HepG2 (cell line): ENCODE measurements around the gene ZFP36L2. TPM values are rescaled to one million over a fixed set of nuclear protein-coding genes. Genes with fewer than 3 reads are reported as not detected.

Experiments
- ARID4A ChIP-seq: sonication (generic); formaldehyde crosslinking; IDR thresholded peaks from 2 replicates; pipeline ENCODE4 v1.5.0; 2020; ENCODE audit warnings: mild to moderate bottlenecking, missing genetic modification reagents, borderline replicate concordance
- ATRX ChIP-seq: sonication (generic); formaldehyde crosslinking; IDR thresholded peaks from 2 replicates; pipeline ENCODE4 v1.4.0; 2020; ENCODE audit warnings: missing genetic modification reagents, borderline replicate concordance
- EP300 ChIP-seq, 3 experiments: sonication (generic) in 1 of 3; formaldehyde crosslinking in 1 of 3; IDR thresholded peaks; 2 replicates each; pipeline versions ENCODE4 v1.5.1 to v1.6.1; 2011 to 2020; ENCODE audit warnings: low read depth in 2 of 3, low read length in 2 of 3, borderline replicate concordance in 1 of 3, improper control_type of control experiment in 1 of 3, mild to moderate bottlenecking in 1 of 3, missing genetic modification reagents in 1 of 3, moderate library complexity in 1 of 3
- FOXA3 ChIP-seq: IDR thresholded peaks from 2 replicates; pipeline ENCODE4 v1.6.1; 2016; ENCODE audit warnings: missing genetic modification reagents, missing compliant biosample characterization
- GATA4 ChIP-seq: sonication (generic); IDR thresholded peaks from 2 replicates; pipeline ENCODE4 v1.6.1; 2016; ENCODE audit warnings: antibody characterized with exemption, low read depth, borderline replicate concordance
- HNRNPH1 ChIP-seq: fragments of 200-400 bp; formaldehyde crosslinking; optimal IDR thresholded peaks from 2 replicates; pipeline ENCODE3; 2017; ENCODE audit warnings: mild to moderate bottlenecking, low read depth, low read length
- NCOA1 ChIP-seq: sonication (generic); formaldehyde crosslinking; IDR thresholded peaks from 2 replicates; pipeline ENCODE4 v1.9.0; 2021; ENCODE audit warnings: missing genetic modification reagents
- NFYB ChIP-seq: sonication (generic); formaldehyde crosslinking; IDR thresholded peaks from 2 replicates; pipeline ENCODE4 v1.4.0; 2020; ENCODE audit warnings: missing genetic modification reagents
- NR2F1 ChIP-seq, 2 experiments: fragments of 450-650 bp in 1 of 2; formaldehyde crosslinking in 1 of 2; IDR thresholded peaks; 2 replicates each; pipeline versions ENCODE4 v1.5.0 to v1.6.1; 2016 to 2020; ENCODE audit warnings: mild to moderate bottlenecking in 1 of 2, missing compliant biosample characterization in 1 of 2, missing genetic modification reagents in 1 of 2, moderate library complexity in 1 of 2
- RFXANK ChIP-seq: IDR thresholded peaks from 2 replicates; pipeline ENCODE4 v1.6.1; 2016
- TBX3 ChIP-seq: fragments of 450-650 bp; IDR thresholded peaks from 2 replicates; pipeline ENCODE4 v1.6.1; 2017; ENCODE audit warnings: antibody characterized with exemption, mild to moderate bottlenecking, inconsistent platforms, borderline replicate concordance
- ZFP36 ChIP-seq: fragments of 150-350 bp; IDR thresholded peaks from 2 replicates; pipeline ENCODE4 v1.6.1; 2018; ENCODE audit warnings: borderline replicate concordance, low read length, low read depth; ENCODE audit not compliant: partially characterized antibody
- ZKSCAN1 ChIP-seq: fragments of 150-350 bp; IDR thresholded peaks from 2 replicates; pipeline ENCODE4 v1.6.1; 2014; ENCODE audit warnings: low read length
- ZMAT5 ChIP-seq: sonication (generic); formaldehyde crosslinking; IDR thresholded peaks from 2 replicates; pipeline ENCODE4 v1.5.0; 2020; ENCODE audit warnings: mild to moderate bottlenecking, low read depth, missing genetic modification reagents, borderline replicate concordance
- ZNF263 ChIP-seq: sonication (generic); formaldehyde crosslinking; IDR thresholded peaks from 2 replicates; pipeline ENCODE4 v1.4.0; 2020; ENCODE audit warnings: missing genetic modification reagents
- ZNF546 ChIP-seq: sonication (generic); formaldehyde crosslinking; conservative IDR thresholded peaks from 2 replicates; pipeline ENCODE4 v1.8.1; 2023; ENCODE audit warnings: mild to moderate bottlenecking, missing genetic modification reagents
- ZNF564 ChIP-seq: sonication (generic); formaldehyde crosslinking; IDR thresholded peaks from 2 replicates; pipeline ENCODE4 v1.8.1; 2023; ENCODE audit warnings: mild to moderate bottlenecking, missing genetic modification reagents
- ZNF883 ChIP-seq: sonication (generic); formaldehyde crosslinking; IDR thresholded peaks from 2 replicates; pipeline ENCODE4 v1.5.1; 2020; ENCODE audit warnings: mild to moderate bottlenecking, missing genetic modification reagents; ENCODE audit errors: not compliant biosample characterization
- ZXDC ChIP-seq: sonication (generic); formaldehyde crosslinking; IDR thresholded peaks from 2 replicates; pipeline ENCODE4 v1.5.0; 2020; ENCODE audit warnings: mild to moderate bottlenecking, missing genetic modification reagents
- polyA plus RNA-seq, 8 experiments: library from polyadenylated mRNA; depleted of rRNA in 3 of 8; stranded (reverse) in 7 of 8; unstranded in 1 of 8; fragments of >200 nt; fragmentation: Illumina TruSeq in 4 of 8; extraction: Trizol in 4 of 8; gene quantifications; 2 replicates each; pipeline versions ENCODE4 v1.2.1 to v1.2.3, GENCODE V29; 2011 to 2016; ENCODE audit warnings: low read depth in 4 of 8, missing spikeins in 1 of 8, mixed read lengths in 1 of 8; ENCODE audit not compliant: insufficient read depth in 1 of 8
- total RNA-seq, 5 experiments: library from RNA; depleted of rRNA; stranded (reverse); fragments of >200 nt; fragmentation: Illumina TruSeq; extraction: Trizol; gene quantifications; 2 replicates each; pipeline ENCODE4 v1.2.3, GENCODE V29; 2016; ENCODE audit warnings: low read depth in 1 of 5

Gene ZFP36L2
- total and polyA plus RNA-seq, 2 of the 13 experiments (the other 11 are each of a cell fraction or from before 2014, with no cell fraction given): 11.2 to 21.8 TPM

GRCh38 chr2:43219383-43220228, 6.8 kb downstream of the ZFP36L2 start (continued):
- TF ChIP-seq ZNF564 (CRISPR knock-in tag) (no peak), ARID4A (peak; percentile 79), ZNF263 (peak; percentile 83), GATA4 (0 out of 2 replicates have a peak, but pooled peaks have one; percentile 20), NFYB (CRISPR knock-in tag) (no peak), ZNF546 (CRISPR knock-in tag) (0 out of 2 replicates have a peak, but pooled peaks have one; percentile 16), TBX3 (no peak), ZXDC (no peak; the same call in none of the 2 replicates), ZMAT5 (CRISPR knock-in tag) (no peak), ZKSCAN1 (no peak), NCOA1 (peak; percentile 56; the same call in 1 of the 2 replicates), NR2F1 (CRISPR knock-in tag; IDR thresholded peaks at IDR 0.05) (peak in 1 of 2 experiments; percentile 35; a peak in 1 of 4 replicates), EP300 (IDR thresholded peaks at IDR 0.05; ENCODE audit: low read depth in 2 of 2, low read length in 2 of 2) (0 out of 4 replicates have a peak, but pooled peaks of 1 of the 2 experiments have one; percentile 34), EP300 (CRISPR knock-in tag; IDR thresholded peaks at IDR 0.05; ENCODE audit: borderline replicate concordance) (no peak; the same call in 1 of the 2 replicates), ATRX (CRISPR knock-in tag) (no peak), RFXANK (CRISPR knock-in tag) (0 out of 2 replicates have a peak, but pooled peaks have one; percentile 35), HNRNPH1 (no peak), ZNF883 (CRISPR knock-in tag) (peak; percentile 83), ZFP36 (no peak), FOXA3 (no peak; the same call in none of the 2 replicates)
